ENCODE results near the gene PRKCA.

DNA sequence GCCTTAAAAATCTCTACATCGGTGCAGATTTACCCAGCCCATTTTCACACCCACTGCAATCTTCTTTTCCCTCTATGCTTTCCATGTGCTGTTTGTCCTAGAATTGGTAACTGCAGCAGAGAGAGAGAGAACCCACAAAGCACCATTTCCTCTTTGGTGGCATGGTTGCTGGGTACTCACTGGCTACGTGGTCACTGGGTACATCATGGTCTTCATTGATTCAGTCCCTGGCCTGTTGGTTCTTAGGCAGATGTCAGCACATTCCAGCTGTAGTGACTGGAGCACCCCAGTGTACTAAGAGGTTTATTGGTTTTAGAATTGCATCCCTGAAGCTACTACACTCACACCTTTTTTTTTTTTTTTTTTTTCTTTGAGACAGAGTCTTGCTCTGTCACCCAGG, 376.4 kb downstream of the PRKCA start:
- TF ChIP-seq, protein P1, sequence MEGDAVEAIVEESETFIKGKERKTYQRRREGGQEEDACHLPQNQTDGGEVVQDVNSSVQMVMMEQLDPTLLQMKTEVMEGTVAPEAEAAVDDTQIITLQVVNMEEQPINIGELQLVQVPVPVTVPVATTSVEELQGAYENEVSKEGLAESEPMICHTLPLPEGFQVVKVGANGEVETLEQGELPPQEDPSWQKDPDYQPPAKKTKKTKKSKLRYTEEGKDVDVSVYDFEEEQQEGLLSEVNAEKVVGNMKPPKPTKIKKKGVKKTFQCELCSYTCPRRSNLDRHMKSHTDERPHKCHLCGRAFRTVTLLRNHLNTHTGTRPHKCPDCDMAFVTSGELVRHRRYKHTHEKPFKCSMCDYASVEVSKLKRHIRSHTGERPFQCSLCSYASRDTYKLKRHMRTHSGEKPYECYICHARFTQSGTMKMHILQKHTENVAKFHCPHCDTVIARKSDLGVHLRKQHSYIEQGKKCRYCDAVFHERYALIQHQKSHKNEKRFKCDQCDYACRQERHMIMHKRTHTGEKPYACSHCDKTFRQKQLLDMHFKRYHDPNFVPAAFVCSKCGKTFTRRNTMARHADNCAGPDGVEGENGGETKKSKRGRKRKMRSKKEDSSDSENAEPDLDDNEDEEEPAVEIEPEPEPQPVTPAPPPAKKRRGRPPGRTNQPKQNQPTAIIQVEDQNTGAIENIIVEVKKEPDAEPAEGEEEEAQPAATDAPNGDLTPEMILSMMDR (conservative IDR thresholded peaks at IDR 0.05; ENCODE audit: low read depth, low read length), result no peak
- no peak for TF ChIP-seq EZH2phosphoT487 (IDR thresholded peaks at IDR 0.05; ENCODE audit: borderline replicate concordance, low read length)
